Upper lobe of left lung (tissue), 4 donors: ENCODE results near the gene MYO1H.

Experiments
- CTCF ChIP-seq, 6 experiments: fragments of 450-650 bp in 4 of 6; fragments of 200-600 bp in 2 of 6; sonication (generic) in 2 of 6; IDR thresholded peaks; one replicate each; pipeline ENCODE4 v1.5.1; 2016 to 2019; ENCODE audit warnings: antibody characterized with exemption in 6 of 6
- EP300 ChIP-seq, 4 donors: sonication (generic); formaldehyde crosslinking; IDR thresholded peaks; one replicate each; pipeline ENCODE4 v1.5.1; 2017; ENCODE audit warnings: antibody characterized with exemption in 4 of 4, control low read depth in 2 of 4
- POLR2A ChIP-seq, 4 donors: fragments of 450-650 bp; IDR thresholded peaks; one replicate each; pipeline ENCODE4 v1.5.1; 2016 to 2017; ENCODE audit warnings: antibody characterized with exemption in 4 of 4, mild to moderate bottlenecking in 2 of 4
- POLR2AphosphoS5 ChIP-seq, 2 donors: sonication (generic); formaldehyde crosslinking; IDR thresholded peaks; one replicate each; pipeline ENCODE4 v1.5.1; 2017; ENCODE audit warnings: antibody characterized with exemption in 2 of 2

- TF ChIP-seq CTCF (IDR thresholded peaks at IDR 0.05) (no peak), EP300 (IDR thresholded peaks at IDR 0.05) (no peak), POLR2AphosphoS5 (IDR thresholded peaks at IDR 0.05) (no peak), POLR2A (IDR thresholded peaks at IDR 0.05) (no peak)
Measured at GRCh38 chr12:109489016-109489954, 141.6 kb downstream of the MYO1H start.
